Activated T-cell treated with anti-CD3 and anti-CD28 coated beads, Interleukin-2, amount 50 U/mL, for 72 hours (primary cell): Measurements from ENCODE around the gene SLCO1B3. TPM values are rescaled to one million over a fixed set of nuclear protein-coding genes. Genes with fewer than 3 reads are reported as not detected.

ENCODE experiments used
- ATAC-seq, 2 donors: fragments of 150-1000 bp; cut with Tn5 transposase; replicated peaks in 1 of 2; 2 replicates each; pipeline ENCODE4 v1.10.0; 2021; ENCODE audit warnings: moderate library complexity in 2 of 2, mild to moderate bottlenecking in 1 of 2
- DNase-seq, 2 donors: peaks; one replicate each; pipeline ENCODE4 v3.0.0; 2021 to 2022; ENCODE audit warnings: mixed read lengths in 1 of 2
- H3K27ac Mint-ChIP-seq: one replicate; pipeline ENCODE4 v1.8.0; 2022; ENCODE audit warnings: mild to moderate bottlenecking, moderate library complexity, mixed read lengths
- H3K27me3 Mint-ChIP-seq: one replicate; pipeline ENCODE4 v1.8.0; 2022; ENCODE audit warnings: low read depth, mixed read lengths
- H3K36me3 Mint-ChIP-seq, 2 donors: one replicate each; pipeline ENCODE4 v1.8.0; 2022; ENCODE audit warnings: mixed read lengths in 2 of 2, mild to moderate bottlenecking in 1 of 2; ENCODE audit not compliant: insufficient read depth in 2 of 2
- H3K4me1 Mint-ChIP-seq: one replicate; pipeline ENCODE4 v1.8.0; 2022; ENCODE audit warnings: low read depth, mixed read lengths
- H3K4me3 Mint-ChIP-seq, 2 donors: one replicate each; pipeline ENCODE4 v1.8.0; 2022; ENCODE audit warnings: mild to moderate bottlenecking in 2 of 2, mixed read lengths in 2 of 2, moderate library complexity in 2 of 2
- H3K9me3 Mint-ChIP-seq, 2 donors: one replicate each; pipeline ENCODE4 v1.8.0; 2022; ENCODE audit warnings: mixed read lengths in 2 of 2
- total RNA-seq, 2 donors: library from RNA; stranded (reverse); gene quantifications; one replicate each; pipeline ENCODE4 v1.2.3, GENCODE V29; 2022

SLCO1B3 gene
- total RNA-seq, 2 donors from 2014 or later = not detected

DNA sequence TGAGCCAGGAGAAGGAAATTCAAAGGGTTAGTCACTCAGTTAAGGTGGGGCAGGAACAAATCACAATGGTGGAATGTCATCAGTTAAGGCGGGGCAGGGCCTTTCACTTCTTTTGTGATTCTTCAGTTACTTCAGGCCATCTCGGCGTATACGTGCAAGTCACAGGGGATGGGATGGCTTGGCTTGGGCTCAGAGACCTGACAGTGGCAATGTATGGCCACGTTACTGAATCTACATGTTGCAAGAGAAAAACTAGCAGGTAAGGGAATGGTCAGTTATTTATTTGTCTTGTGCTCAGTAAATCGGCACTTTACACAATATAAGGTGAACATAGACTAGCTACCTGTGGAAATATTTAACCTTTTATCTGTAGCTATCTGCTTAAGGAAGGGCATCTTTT, 11.9 kb downstream of the SLCO1B3 start:
- Mint-ChIP-seq H3K27ac (no peak overlapping the region), H3K9me3 (peaks cover 4 to 13% of the 10 kb centered on the region in 2 donors), H3K36me3 (peaks cover 0 to 3% of the 10 kb centered on the region in 2 donors), H3K27me3 (no peaks in the 10 kb centered on the region), H3K4me3 (no peak overlapping the region), H3K4me1 (no peaks in the 10 kb centered on the region)
- ATAC-seq = no peak
- no peak for DNase-seq

DNA sequence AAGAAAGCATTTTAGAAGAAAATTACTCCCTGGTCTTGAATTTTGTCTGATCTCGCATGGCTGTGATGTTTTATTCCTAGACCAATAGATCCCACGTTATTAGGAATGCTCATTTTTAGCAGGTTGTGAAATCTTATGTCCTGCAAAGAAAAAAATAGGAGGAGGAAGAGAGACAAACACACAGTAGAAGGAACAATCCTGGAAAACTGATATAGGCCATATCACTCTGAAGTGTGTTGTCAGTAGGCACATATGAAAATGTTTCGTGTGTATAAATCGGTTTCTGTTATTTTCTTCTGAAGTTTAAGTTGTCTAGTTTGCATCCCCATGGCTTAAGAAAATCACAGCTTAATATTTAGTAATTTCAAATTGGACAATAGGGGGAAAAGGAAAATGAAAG, 12.4 kb downstream of the SLCO1B3 start:
- no peak overlapping the region for H3K4me3 Mint-ChIP-seq
- no peak for ATAC-seq
- no peak for DNase-seq
- H3K9me3 Mint-ChIP-seq = peaks cover 4 to 13% of the 10 kb centered on the region in 2 donors
- no peaks in the 10 kb centered on the region for H3K27me3 Mint-ChIP-seq
- no peaks in the 10 kb centered on the region for H3K4me1 Mint-ChIP-seq
- peaks cover 0 to 3% of the 10 kb centered on the region in 2 donors for H3K36me3 Mint-ChIP-seq
- H3K27ac Mint-ChIP-seq = no peak overlapping the region

DNA sequence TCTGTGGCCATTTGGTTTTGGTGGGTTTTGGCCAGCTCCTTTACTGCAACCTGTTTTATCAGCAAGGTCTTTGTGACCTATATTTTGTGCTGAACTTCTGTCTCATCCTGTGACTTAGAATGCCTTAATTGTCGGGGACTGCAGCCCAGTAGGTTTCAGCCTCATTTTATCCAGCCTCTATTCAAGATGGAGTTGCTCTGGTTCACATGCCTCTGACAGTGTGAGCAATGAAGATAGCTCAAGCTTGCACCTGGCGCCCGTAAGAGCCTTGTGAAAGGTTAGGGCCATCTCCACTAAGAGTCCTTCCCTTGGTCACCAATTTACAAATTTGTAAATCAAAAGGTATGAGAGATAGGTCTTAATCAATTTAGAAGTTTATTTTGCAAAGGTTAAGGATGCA, 19.4 kb downstream of the SLCO1B3 start:
- Mint-ChIP-seq H3K9me3 (peaks cover 0 to 1% of the 10 kb centered on the region in 2 donors), H3K4me1 (no peaks in the 10 kb centered on the region), H3K4me3 (no peak overlapping the region), H3K36me3 (no peaks in the 10 kb centered on the region), H3K27me3 (no peaks in the 10 kb centered on the region), H3K27ac (no peak overlapping the region)
- DNase-seq (no peak), ATAC-seq (no peak)

DNA sequence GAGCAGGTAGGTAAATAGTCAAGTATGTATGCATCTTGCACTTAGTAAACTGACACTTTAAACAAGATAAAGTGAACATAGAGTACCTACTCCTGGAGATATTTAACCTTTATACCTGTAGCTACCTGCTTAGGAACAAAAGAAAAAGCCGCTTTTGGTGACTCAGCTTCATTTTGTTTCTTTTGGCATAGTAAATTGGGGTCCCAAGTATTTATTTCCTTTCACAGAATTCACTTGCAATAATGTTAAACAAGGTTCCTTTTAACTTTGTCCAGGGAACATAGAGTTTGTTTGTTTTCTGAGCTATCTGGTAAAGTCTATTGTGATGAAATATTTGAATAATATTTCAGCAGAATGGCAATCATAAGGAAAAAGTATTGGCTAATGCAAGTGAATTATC, 20.0 kb downstream of the SLCO1B3 start:
- Mint-ChIP-seq H3K27ac (no peak overlapping the region), H3K4me1 (no peaks in the 10 kb centered on the region), H3K36me3 (no peaks in the 10 kb centered on the region), H3K9me3 (peaks cover 0 to 4% of the 10 kb centered on the region in 2 donors), H3K27me3 (no peaks in the 10 kb centered on the region), H3K4me3 (no peak overlapping the region)
- DNase-seq (no peak), ATAC-seq (no peak)

DNA sequence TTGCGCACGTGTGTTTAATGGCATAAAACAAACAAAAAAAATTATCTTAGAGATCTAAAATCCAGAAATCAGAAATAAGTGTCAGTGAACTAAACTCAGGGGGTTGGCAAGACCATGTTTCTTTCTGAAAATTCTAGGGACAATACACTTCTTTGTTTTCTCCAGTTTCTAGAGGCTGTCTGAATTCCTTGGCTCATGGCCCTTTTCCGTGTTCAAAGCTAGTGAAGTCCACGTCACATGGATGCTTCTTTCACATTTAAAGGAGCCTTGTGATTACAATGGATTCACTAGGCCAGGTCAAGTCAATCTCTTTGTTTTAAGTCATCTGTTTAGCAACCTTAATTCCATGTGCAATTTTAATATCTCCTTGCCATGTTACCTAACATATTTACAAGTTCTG, 22.4 kb downstream of the SLCO1B3 start:
- H3K27me3 Mint-ChIP-seq = no peaks in the 10 kb centered on the region
- no peak overlapping the region for H3K27ac Mint-ChIP-seq
- ATAC-seq (no peak), DNase-seq (no peak)
- no peaks in the 10 kb centered on the region for H3K4me1 Mint-ChIP-seq
- no peak overlapping the region for H3K4me3 Mint-ChIP-seq
- H3K9me3 Mint-ChIP-seq = peaks cover 2 to 4% of the 10 kb centered on the region in 2 donors
- no peaks in the 10 kb centered on the region for H3K36me3 Mint-ChIP-seq

DNA sequence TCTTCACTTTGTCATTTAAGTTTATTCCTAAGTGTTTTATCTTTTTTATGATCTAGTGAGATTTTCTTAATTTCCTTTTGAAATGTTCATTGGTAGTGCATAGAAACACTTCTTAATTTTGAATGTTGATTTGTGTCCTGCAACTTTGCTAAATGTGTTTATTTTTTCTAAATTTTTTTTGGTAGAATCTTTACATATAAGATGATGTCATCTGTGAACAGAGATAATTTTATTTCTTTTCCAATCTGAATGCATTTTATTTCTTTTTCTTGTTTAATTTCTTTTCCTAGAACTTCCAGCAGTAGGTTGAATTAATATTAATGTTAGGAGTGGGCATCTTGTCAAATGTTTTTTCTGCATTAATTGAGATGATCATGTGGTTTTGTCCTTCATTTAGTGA, 42.1 kb downstream of the SLCO1B3 start:
- Mint-ChIP-seq H3K4me3 (no peak overlapping the region), H3K9me3 (peaks cover 0 to 6% of the 10 kb centered on the region in 2 donors), H3K4me1 (no peaks in the 10 kb centered on the region)

DNA sequence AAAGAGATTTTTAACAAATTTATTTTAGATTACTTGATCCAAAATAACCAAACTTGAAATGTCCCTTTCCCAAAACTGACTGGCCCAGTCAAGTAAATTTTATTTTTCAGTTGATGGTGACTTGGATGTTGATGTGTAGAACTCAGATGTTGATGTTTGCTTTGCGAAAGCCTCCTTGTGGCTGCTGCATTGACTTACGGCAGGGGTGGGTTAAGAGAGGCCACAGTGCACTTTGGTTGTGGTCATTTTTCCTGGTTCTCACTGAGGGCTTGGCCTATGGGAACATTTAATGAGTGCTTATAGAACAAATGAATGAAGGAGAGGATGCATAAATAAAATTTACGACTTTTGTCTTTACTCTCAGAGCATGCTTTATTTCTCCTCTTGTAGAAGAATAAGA, 52.6 kb downstream of the SLCO1B3 start:
- Mint-ChIP-seq H3K27me3 (no peaks in the 10 kb centered on the region), H3K4me1 (no peaks in the 10 kb centered on the region), H3K36me3 (no peaks in the 10 kb centered on the region), H3K9me3 (peaks cover 2 to 5% of the 10 kb centered on the region in 2 donors), H3K27ac (no peak overlapping the region), H3K4me3 (no peak overlapping the region)
- DNase-seq = no peak
- no peak for ATAC-seq

More for the DNA sequence above, 42.1 kb downstream of the SLCO1B3 start:
- DNase-seq = no peak
- no peak for ATAC-seq
- Mint-ChIP-seq H3K36me3 (no peaks in the 10 kb centered on the region), H3K27ac (no peak overlapping the region), H3K27me3 (no peaks in the 10 kb centered on the region)

DNA sequence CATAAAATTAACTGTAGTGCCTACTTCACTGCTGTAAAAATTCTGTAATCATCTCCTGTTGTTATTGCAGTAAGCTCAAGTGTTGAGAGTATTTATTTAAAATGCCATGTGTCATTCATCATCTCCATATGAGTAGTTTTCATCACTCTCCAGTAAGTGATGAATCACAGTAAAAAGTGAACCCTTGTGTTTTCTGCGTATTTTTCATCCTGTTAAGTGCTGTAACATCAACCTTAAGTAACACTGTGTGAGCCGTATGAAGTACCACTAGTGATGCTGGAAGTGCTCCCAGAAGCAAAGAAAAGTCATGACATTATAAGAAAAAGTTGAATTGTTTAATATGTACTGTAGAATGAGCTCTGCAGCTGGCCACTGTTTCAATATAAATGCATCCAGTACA, 55.4 kb downstream of the SLCO1B3 start:
- ATAC-seq (no peak), DNase-seq (no peak)
- H3K27me3 Mint-ChIP-seq = no peaks in the 10 kb centered on the region
- no peak overlapping the region for H3K27ac Mint-ChIP-seq
- H3K36me3 Mint-ChIP-seq = no peaks in the 10 kb centered on the region
- no peak overlapping the region for H3K4me3 Mint-ChIP-seq
- no peaks in the 10 kb centered on the region for H3K4me1 Mint-ChIP-seq
- H3K9me3 Mint-ChIP-seq = peaks cover 0 to 6% of the 10 kb centered on the region in 2 donors

DNA sequence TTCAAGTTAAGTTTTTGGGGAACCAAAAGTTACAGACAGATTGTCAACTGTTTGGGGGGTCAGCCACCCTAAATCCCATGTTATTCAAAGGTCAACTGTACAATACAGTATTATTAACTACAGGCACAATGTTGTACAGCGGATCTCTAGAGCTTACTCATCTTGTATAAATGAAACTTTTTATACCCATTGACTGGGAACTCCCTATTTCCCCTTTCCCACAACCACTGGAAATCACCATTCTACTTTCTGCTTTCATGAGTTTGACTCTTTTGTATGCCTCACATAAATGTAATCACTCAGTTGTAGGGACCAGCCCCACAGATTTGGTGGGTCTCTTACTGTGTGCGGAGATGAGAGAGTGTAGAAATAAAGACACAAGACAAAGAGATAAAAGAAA, 57.8 kb downstream of the SLCO1B3 start:
- H3K27me3 Mint-ChIP-seq = no peaks in the 10 kb centered on the region
- no peak overlapping the region for H3K27ac Mint-ChIP-seq
- no peak for DNase-seq
- H3K4me3 Mint-ChIP-seq = no peak overlapping the region
- no peaks in the 10 kb centered on the region for H3K4me1 Mint-ChIP-seq
- H3K36me3 Mint-ChIP-seq = no peaks in the 10 kb centered on the region
- peaks cover 0 to 6% of the 10 kb centered on the region in 2 donors for H3K9me3 Mint-ChIP-seq
- ATAC-seq = no peak

DNA sequence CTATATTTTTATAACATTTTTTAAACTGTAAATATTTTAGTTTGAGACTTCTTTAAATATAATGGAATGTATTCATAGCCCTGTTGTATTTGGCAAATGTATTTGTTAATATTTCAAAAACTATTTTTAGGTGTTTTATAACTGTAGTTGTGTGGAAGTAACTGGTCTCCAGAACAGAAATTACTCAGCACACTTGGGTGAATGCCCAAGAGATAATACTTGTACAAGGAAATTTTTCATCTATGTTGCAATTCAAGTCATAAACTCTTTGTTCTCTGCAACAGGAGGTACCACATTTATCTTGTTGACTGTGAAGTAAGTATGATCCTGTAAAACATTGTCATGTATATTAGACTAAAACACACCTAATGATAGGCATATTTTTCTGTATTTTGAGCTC, 72.8 kb downstream of the SLCO1B3 start:
- Mint-ChIP-seq H3K4me3 (no peak overlapping the region), H3K27me3 (no peaks in the 10 kb centered on the region), H3K4me1 (no peaks in the 10 kb centered on the region), H3K36me3 (no peaks in the 10 kb centered on the region), H3K27ac (no peak overlapping the region), H3K9me3 (peaks cover 1 to 2% of the 10 kb centered on the region in 2 donors)
- DNase-seq (no peak), ATAC-seq (no peak)

DNA sequence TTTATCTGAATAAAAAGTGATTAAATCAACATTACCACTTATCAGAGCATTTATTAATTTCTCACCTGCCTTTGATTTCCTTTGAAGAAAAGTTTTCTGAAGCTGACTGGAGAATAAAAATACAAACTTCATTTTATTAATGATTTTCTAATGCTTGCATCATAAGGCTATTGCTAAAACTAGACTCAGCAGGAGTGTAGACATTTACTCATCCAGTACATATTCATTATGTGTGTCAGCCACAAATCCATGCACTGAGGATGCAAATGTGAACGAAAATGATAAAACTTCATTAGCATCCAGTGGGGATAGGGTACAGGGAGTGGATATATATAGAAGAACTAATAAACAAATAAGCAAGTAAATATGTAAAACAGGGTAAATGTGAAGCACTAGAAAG, 74.6 kb downstream of the SLCO1B3 start:
- ATAC-seq = no peak
- H3K4me3 Mint-ChIP-seq = no peak overlapping the region
- H3K36me3 Mint-ChIP-seq = no peaks in the 10 kb centered on the region
- H3K4me1 Mint-ChIP-seq = no peaks in the 10 kb centered on the region
- H3K9me3 Mint-ChIP-seq = peaks cover 1 to 7% of the 10 kb centered on the region in 2 donors
- DNase-seq = no peak
- no peak overlapping the region for H3K27ac Mint-ChIP-seq
- H3K27me3 Mint-ChIP-seq = no peaks in the 10 kb centered on the region

DNA sequence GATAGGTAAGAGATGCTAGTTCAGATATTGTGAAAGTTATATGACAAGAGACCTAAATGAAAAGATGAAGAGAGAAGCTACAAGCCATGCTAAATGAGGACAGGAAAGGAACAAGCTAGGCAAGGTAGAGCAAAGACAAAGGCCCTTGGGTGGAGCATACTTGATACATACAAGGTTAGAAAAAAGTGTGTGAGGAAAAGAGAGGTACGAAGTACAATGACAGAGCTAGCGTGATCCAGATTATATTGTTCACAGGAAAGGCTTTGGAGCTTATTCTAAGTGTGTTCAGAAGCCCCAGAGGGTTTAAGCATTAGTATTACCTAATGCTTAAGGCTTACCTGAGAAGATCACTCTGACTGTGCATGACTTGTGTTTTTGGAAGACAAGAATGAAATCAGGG, 75.0 kb downstream of the SLCO1B3 start:
- Mint-ChIP-seq H3K4me1 (no peaks in the 10 kb centered on the region), H3K36me3 (no peaks in the 10 kb centered on the region)
- no peak for ATAC-seq

DNA sequence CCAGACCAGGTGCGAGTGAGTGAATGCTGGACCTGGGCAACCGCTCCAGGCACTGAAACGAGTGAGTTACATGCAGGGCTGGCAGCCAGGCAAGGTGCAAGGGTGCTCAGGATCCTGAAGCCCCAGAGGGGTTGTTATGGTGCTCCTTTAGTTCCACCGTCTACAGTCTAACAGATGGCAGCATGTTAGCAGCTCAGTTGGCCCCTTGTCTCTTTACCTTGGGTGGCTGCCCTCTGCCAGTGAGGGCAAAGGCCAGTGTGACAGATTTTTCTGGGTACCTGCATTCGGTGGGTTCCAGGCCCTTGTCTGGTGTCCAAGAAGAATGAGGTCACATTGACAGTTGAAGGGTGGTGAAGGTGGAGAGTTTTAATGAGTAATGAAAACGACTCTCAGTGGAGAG, 106.8 kb downstream of the SLCO1B3 start:
- Mint-ChIP-seq H3K9me3 (peaks cover 2 to 3% of the 10 kb centered on the region in 2 donors), H3K36me3 (no peaks in the 10 kb centered on the region), H3K27me3 (no peaks in the 10 kb centered on the region), H3K4me3 (no peak overlapping the region), H3K27ac (no peak overlapping the region), H3K4me1 (no peaks in the 10 kb centered on the region)
- no peak for DNase-seq
- ATAC-seq = no peak

More for the DNA sequence above, 75.0 kb downstream of the SLCO1B3 start:
- Mint-ChIP-seq H3K27ac (no peak overlapping the region), H3K9me3 (peaks cover 1 to 7% of the 10 kb centered on the region in 2 donors), H3K4me3 (no peak overlapping the region), H3K27me3 (no peaks in the 10 kb centered on the region)
- DNase-seq = no peak

DNA sequence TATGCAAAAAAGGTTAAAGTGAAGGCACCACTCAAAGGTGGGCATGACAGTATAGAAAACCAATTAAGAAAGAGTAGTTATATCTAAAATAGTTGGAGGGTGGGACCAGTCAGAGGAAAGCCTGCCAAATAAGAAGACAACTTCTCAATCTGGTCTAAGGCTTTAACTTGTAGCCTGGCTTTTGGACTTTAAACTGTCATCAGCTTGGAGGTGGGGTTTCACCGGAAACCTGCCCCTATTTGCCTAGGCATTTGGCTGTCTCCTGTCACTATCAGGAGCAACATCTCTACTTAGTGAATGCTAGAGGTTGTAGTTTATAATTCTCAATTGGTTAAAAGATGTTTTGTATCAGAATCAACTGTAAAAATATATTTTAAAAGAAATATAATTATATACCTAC, 107.3 kb downstream of the SLCO1B3 start:
- DNase-seq (no peak), ATAC-seq (no peak)
- Mint-ChIP-seq H3K27ac (no peak overlapping the region), H3K9me3 (peaks cover 2 to 3% of the 10 kb centered on the region in 2 donors), H3K27me3 (no peaks in the 10 kb centered on the region), H3K36me3 (no peaks in the 10 kb centered on the region), H3K4me3 (no peak overlapping the region), H3K4me1 (no peaks in the 10 kb centered on the region)
